C4-2B (cell line): ENCODE results near the gene MYOCD.

Experiments
- ZFX ChIP-seq: fragments of 450-650 bp; IDR thresholded peaks from 2 replicates; pipeline ENCODE4 v1.6.1; 2017
- TF ChIP-seq, protein P1 (sequence below): fragments of 450-650 bp; conservative IDR thresholded peaks from 2 replicates; pipeline ENCODE4 v1.5.1; 2017; ENCODE audit warnings: mild to moderate bottlenecking

DNA sequence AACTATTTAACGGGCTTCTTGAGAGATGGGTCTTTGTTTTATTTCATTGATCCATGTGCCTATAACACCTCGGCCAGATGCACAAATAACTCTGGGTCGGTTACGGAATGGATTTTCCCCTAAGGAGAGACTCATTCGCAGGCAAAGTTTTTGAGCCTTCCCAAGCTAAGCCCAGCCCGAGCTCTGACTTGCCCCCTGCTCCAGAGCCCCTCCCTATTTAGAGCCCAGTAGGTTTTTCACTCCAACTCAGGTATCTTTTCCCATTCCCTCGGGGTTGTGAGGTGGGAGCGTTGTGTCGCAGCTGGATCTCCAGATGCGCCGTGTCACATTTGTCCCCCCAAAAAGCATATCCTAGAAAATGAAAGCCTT, 812 bp upstream of the MYOCD start:
- TF ChIP-seq, protein P1, sequence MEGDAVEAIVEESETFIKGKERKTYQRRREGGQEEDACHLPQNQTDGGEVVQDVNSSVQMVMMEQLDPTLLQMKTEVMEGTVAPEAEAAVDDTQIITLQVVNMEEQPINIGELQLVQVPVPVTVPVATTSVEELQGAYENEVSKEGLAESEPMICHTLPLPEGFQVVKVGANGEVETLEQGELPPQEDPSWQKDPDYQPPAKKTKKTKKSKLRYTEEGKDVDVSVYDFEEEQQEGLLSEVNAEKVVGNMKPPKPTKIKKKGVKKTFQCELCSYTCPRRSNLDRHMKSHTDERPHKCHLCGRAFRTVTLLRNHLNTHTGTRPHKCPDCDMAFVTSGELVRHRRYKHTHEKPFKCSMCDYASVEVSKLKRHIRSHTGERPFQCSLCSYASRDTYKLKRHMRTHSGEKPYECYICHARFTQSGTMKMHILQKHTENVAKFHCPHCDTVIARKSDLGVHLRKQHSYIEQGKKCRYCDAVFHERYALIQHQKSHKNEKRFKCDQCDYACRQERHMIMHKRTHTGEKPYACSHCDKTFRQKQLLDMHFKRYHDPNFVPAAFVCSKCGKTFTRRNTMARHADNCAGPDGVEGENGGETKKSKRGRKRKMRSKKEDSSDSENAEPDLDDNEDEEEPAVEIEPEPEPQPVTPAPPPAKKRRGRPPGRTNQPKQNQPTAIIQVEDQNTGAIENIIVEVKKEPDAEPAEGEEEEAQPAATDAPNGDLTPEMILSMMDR, result no peak
- TF ChIP-seq ZFX, result no peak
